HPDE6-E6E7 (cell line): ENCODE measurements around the gene ZNF446.
"Not testable (repeated sequence)": the region's sequence is repeated elsewhere in the genome, so short reads cannot be mapped to it uniquely, and the experiment has no call there.

Source experiments
- DNase-seq: peaks from one replicate; pipeline ENCODE4 v3.0.0; 2011; ENCODE audit warnings: missing footprints; ENCODE audit errors: extremely low spot score

ZNF446 gene

GRCh38 chr19:58469241-58470013 lies 6.7 kb upstream of the ZNF446 start:
- no peak for DNase-seq

DNA sequence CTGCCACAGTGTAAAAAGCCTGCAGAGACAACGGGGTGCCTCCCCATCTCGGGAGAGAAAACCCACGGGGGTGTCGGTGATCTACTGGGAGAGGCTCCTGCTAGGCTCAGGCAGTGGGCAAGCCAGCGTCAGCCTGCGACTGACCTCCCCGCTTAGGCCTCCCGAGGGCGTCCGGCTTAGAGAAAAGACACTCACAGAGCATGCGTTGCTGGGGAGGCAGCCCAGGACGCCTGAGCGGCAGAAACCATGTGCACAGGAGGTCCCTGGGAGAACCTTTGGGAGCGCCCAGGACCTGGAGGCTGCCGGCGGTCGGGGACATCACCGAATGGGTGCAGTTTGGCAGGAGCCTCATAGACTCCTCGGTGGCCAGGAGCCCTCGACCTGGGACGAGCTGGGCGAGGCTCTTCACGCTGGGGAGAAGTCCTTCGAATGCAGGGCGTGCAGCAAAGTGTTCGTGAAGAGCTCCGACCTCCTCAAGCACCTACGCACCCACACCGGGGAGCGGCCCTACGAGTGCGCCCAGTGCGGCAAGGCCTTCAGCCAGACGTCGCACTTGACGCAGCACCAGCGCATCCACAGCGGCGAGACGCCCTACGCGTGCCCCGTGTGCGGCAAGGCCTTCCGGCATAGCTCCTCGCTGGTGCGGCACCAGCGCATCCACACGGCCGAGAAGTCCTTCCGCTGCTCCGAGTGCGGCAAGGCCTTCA lies 5.2 kb upstream of the ZNF446 start:
- DNase-seq: not testable (repeated sequence)

GRCh38 chr19:58471736-58472135 lies 4.4 kb upstream of the ZNF446 start:
- DNase-seq: no peak

- DNase-seq: no peak
Measured at GRCh38 chr19:58473775-58474174, 2.4 kb upstream of the ZNF446 start.

DNA sequence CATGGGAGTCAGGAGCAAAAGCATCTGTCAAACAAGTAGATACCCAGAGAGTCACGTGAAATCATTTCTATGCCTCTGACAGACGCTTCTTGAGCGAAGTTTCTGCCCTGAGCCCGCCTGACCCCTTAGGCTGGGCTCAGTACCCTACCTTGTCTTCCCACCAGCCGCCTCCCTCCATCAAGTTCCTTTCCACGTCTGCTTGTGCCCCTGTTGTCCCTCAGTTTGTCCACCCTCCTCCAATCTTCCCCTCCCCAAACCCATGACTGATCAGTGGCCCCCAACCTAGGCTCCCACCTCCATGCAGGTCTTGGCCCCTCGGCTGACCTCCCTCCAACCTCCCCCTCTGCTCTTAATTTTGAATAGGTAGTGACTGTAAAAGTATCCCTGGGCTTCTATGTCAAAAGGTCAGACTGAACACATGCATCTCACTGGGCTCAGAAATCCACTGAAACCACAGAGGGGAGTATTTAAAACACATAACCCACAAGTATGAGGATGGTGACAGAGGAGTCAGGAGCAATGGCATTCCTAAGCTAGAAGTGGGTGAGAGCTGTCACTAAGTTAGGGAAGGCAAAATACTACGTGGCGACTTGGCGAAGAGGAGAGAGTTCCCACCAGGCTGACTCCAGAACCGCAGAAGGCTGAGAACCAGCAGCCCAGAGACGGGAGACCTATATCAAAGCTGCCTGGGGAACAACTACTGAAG lies 1.7 kb upstream of the ZNF446 start:
- DNase-seq: no peak

GRCh38 chr19:58474997-58475713 lies 997 bp upstream of the ZNF446 start:
- no peak for DNase-seq

DNA sequence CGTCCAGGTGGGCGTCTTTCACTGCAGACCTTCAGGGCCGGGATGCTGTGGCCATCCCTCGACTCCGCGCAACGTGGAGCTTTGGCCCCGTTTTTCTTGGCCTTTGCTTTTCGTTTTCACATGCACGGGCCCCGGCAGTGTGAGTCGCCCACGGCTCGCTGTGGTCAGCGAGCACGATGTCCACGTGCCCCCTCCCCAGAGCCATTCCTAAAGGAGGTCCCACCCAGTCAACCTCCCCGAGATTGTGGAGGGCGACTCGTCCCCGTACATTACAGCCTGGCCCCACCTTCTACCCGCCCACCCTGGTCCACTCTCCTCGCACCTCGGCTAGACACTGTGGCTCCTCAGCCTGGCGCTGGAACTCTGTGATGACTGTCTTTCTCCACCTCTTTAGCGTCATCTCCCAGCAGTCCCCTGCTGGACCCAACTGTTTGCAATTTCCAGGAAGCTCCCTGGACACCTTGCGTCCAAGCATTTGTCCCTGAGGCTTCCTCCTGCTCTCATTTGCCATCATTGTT lies 405 bp downstream of the ZNF446 start:
- DNase-seq: no peak

- no peak for DNase-seq
Measured at GRCh38 chr19:58477130-58477529, 978 bp downstream of the ZNF446 start.

GRCh38 chr19:58477871-58478270 lies 1.7 kb downstream of the ZNF446 start:
- no peak for DNase-seq

GRCh38 chr19:58479303-58479702 lies 3.2 kb downstream of the ZNF446 start:
- no peak for DNase-seq

DNA sequence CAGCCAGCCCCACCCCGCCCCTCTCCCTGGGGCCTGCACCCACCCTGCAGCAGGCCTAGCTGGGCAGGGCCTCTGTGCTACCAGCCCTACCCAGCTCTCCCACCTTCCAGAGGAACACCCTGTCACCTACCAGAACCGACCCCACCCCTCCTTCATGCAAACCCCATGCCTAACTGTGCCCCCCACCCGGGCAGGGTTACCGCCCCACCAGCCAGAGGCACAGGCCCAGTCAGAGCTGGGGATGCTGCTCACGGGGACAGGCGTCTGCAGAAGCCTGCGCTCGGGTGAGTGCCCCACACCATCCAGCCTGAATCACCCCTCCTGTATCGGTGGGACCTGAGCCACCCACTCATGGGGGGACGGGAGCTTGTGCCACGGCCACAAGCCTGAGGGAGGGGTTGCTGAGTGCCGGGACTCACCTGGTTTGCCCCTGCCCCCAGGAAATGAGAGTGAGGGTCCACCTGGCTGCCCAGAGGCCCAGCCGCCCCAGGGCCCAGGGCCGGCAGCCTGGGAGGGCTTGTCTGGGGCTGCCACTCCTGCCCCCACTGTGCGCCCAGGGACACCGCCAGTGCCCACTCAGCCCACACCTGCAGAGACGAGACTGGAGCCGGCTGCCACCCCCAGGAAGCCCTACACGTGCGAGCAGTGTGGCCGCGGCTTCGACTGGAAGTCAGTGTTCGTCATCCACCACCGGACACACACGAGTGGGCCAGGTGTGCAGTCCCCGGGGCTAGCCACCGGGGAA lies 3.8 kb downstream of the ZNF446 start:
- no peak for DNase-seq

- no peak for DNase-seq
Measured at GRCh38 chr19:58480481-58480830, 4.3 kb downstream of the ZNF446 start.

- DNase-seq: no peak
Measured at GRCh38 chr19:58480831-58481230, 4.7 kb downstream of the ZNF446 start.

DNA sequence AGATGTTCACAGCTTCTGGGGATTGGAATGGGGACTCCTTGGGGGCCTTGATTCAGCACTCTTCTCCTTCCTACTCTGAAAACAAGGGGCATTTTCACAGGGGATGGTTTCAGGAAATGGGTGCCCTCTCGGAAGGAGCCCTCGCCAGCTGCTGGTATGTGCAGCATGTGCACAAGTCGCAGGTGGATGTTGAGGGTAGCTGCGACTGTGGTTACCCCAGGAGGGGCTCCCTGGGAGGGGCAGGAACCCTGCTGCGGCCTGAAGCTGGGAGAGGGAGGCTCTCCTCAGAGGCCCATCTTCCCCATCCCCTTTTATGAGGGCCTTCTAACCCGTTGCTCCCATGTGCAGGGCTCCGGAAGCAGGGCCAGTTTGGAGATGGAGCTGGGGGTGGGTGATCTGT lies 6.2 kb downstream of the ZNF446 start:
- no peak for DNase-seq

DNA sequence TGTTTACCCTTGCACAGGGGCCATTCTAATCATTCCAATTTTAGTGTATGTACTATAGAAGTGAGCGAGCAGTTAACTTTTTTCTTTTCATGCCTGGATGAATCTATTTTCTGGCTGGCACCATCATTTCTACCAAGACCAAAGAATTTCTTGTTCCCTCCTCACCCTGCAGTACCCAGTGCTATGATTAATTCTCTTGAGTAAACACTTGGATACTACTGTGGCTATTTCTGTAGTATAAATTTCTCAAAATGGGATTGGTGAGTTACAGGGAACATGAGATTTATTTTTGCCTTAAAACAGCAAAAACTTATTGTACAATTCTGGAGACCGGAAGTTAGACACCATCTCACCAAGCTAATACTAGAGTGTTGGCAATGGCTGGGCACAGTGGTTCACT lies 7.6 kb downstream of the ZNF446 start:
- no peak for DNase-seq

DNA sequence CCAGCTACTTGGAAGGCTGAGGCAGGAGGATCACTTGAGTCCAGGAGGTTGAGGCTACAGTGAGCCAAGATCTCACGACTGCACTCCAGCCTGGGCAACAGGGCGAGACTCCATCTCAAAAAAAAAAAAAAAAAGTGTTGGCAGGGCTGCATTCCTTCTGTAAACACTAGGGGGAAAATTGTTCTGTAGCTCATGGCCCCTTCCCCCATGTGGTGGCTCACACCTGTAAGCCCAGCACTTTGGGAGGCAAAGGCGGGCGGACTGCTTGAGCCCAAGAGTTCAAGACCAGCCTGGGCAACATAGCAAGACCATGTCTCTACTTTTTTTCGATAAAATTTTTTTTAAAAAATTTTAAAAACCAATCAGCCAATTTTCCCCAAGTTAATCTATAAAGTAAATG lies 8.2 kb downstream of the ZNF446 start:
- not testable (repeated sequence) for DNase-seq

- DNase-seq: no peak
Measured at GRCh38 chr19:58491393-58491792, 15.2 kb downstream of the ZNF446 start.

- DNase-seq: no peak
Measured at GRCh38 chr19:58492265-58492664, 16.1 kb downstream of the ZNF446 start.

- no peak for DNase-seq
Measured at GRCh38 chr19:58497634-58498170, 21.6 kb downstream of the ZNF446 start.

DNA sequence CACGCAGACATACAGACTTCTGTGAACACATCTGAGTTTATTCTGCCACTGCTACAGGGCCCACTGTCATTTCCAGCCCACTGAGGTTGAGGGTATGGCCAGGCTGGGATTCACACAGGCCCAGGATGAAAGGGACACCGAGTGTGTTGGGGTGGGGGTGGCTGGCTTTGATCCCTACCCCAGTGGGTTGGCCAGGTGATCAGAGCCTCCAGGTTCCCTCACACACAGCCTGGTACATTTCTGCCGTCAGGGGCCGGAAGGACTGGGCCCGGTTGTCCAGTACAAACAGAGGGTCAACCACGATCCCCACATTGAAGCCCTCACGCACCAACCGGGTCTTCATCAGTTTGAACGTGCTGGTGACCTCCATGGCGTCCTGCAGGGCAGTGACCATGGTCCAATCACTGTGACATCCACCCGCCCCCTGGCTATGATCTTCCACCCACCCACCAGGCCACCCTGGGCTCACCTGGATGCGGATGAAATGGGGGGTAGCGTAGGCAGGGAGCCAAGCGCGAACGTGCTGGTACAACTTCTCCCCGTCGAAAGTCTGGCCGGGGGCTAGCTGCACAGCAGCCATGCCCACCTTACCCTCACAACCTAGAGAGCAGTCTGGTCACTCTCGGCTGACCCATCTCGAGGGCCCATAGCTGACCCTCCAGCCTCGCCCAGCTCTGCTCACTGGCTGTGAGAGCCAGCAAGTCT lies 22.3 kb downstream of the ZNF446 start:
- DNase-seq: no peak
